Upper lobe of left lung (tissue), 4 donors: Measurements from ENCODE around the gene LRRC10B.

Experiments
- EP300 ChIP-seq, 4 donors: sonication (generic); formaldehyde crosslinking; IDR thresholded peaks; one replicate each; pipeline ENCODE4 v1.5.1; 2017; ENCODE audit warnings: antibody characterized with exemption in 4 of 4, control low read depth in 2 of 4
- POLR2A ChIP-seq, 4 donors: fragments of 450-650 bp; IDR thresholded peaks; one replicate each; pipeline ENCODE4 v1.5.1; 2016 to 2017; ENCODE audit warnings: antibody characterized with exemption in 4 of 4, mild to moderate bottlenecking in 2 of 4
- TF ChIP-seq, protein P1 (sequence below), 6 experiments: fragments of 450-650 bp in 4 of 6; fragments of 200-600 bp in 2 of 6; sonication (generic) in 2 of 6; IDR thresholded peaks; one replicate each; pipeline ENCODE4 v1.5.1; 2016 to 2019; ENCODE audit warnings: antibody characterized with exemption in 6 of 6

DNA sequence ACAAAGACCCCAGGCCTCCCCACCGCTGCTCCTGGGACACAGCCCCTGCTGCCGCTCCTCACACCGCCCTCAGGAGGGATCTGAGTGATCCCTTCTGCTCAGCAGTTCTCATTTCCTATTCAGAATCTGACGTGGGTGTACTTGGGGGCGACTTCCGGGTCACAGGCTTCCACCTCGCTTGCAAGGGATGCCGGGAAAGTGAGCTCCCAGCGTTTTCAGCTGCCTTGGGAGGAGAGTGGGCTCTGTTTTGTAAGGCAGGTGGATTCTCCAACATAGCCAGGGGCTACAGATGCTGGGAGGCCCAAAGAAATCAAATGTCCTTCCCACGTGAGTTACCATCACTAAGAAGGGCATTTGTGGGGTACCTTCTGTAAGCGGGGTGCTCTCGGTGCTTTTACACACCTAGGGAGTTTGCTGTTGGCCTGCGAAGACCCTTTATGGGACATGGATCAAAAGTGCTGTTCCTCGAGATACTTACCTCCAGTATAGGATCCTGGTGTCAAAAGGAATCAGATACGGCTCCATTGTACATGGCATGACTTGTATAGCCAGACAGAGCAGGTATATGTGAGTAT lies 9.7 kb upstream of the LRRC10B start:
- TF ChIP-seq POLR2A (IDR thresholded peaks at IDR 0.05) (no peak), EP300 (IDR thresholded peaks at IDR 0.05) (no peak)
- TF ChIP-seq, protein P1, sequence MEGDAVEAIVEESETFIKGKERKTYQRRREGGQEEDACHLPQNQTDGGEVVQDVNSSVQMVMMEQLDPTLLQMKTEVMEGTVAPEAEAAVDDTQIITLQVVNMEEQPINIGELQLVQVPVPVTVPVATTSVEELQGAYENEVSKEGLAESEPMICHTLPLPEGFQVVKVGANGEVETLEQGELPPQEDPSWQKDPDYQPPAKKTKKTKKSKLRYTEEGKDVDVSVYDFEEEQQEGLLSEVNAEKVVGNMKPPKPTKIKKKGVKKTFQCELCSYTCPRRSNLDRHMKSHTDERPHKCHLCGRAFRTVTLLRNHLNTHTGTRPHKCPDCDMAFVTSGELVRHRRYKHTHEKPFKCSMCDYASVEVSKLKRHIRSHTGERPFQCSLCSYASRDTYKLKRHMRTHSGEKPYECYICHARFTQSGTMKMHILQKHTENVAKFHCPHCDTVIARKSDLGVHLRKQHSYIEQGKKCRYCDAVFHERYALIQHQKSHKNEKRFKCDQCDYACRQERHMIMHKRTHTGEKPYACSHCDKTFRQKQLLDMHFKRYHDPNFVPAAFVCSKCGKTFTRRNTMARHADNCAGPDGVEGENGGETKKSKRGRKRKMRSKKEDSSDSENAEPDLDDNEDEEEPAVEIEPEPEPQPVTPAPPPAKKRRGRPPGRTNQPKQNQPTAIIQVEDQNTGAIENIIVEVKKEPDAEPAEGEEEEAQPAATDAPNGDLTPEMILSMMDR (IDR thresholded peaks at IDR 0.05) = no peak
